Keratinocyte (primary cell): ENCODE results near the gene ATP9B. TPM values are rescaled to one million over a fixed set of nuclear protein-coding genes. Genes with fewer than 3 reads are reported as not detected.

Source experiments
- DNase-seq: peaks from one replicate; pipeline ENCODE4 v3.0.0-alpha.2; 2011; ENCODE audit warnings: low read depth, missing footprints, low spot score
- FAIRE-seq: peaks from 2 replicates; lab custom pipeline; 2011; peaks lifted over from hg19 to GRCh38; lab: Jason Lieb, UNC
- H2AFZ ChIP-seq: 2 replicates; pipeline ENCODE4 v1.6.0; 2012; ENCODE audit warnings: low read length, control low read depth, inconsistent platforms; ENCODE audit not compliant: control insufficient read depth
- H3K27ac ChIP-seq: 2 replicates; pipeline ENCODE4 v1.5.1; 2011; ENCODE audit warnings: low read length; ENCODE audit not compliant: control insufficient read depth, insufficient read depth
- H3K27me3 ChIP-seq: 3 replicates; pipeline ENCODE4 v1.6.0; 2011; ENCODE audit warnings: low read length; ENCODE audit not compliant: control insufficient read depth, insufficient read depth; ENCODE audit errors: extremely low read depth
- H3K36me3 ChIP-seq, 2 experiments: 2 replicates in 1 of 2; 3 replicates in 1 of 2; pipeline ENCODE4 v1.5.1; 2011; ENCODE audit warnings: low read length in 2 of 2, mild to moderate bottlenecking in 1 of 2; ENCODE audit not compliant: control insufficient read depth in 2 of 2, insufficient read depth in 2 of 2; ENCODE audit errors: extremely low read depth in 1 of 2
- H3K4me1 ChIP-seq: 3 replicates; pipeline ENCODE4 v1.5.1; 2011; ENCODE audit warnings: low read length; ENCODE audit not compliant: control insufficient read depth, insufficient read depth; ENCODE audit errors: extremely low read depth
- H3K4me2 ChIP-seq: 3 replicates; pipeline ENCODE4 v1.6.0; 2011; ENCODE audit warnings: low read depth, low read length; ENCODE audit not compliant: control insufficient read depth, insufficient read depth; ENCODE audit errors: extremely low read depth
- H3K4me3 ChIP-seq, 3 experiments: fragments of 200-600 bp in 1 of 3; sonication (generic) in 1 of 3; 2 replicates in 2 of 3; 3 replicates in 1 of 3; pipeline ENCODE4 v1.5.1; 2011 to 2016; ENCODE audit warnings: low read length in 3 of 3, mild to moderate bottlenecking in 3 of 3, control low read depth in 2 of 3, inconsistent platforms in 1 of 3, low read depth in 1 of 3, mixed read lengths in 1 of 3, mixed run types in 1 of 3, moderate library complexity in 1 of 3; ENCODE audit not compliant: control insufficient read depth in 2 of 3, insufficient read depth in 2 of 3; ENCODE audit errors: extremely low read depth in 1 of 3
- H3K79me2 ChIP-seq: 2 replicates; pipeline ENCODE4 v1.6.0; 2012; ENCODE audit warnings: low read length; ENCODE audit not compliant: control insufficient read depth, insufficient read depth
- H3K9ac ChIP-seq: 3 replicates; pipeline ENCODE4 v1.6.0; 2011; ENCODE audit warnings: low read length; ENCODE audit not compliant: control insufficient read depth, insufficient read depth; ENCODE audit errors: extremely low read depth
- H3K9me1 ChIP-seq: 3 replicates; pipeline ENCODE4 v1.6.0; 2011; ENCODE audit warnings: low read length; ENCODE audit not compliant: control insufficient read depth, insufficient read depth; ENCODE audit errors: extremely low read depth
- H3K9me3 ChIP-seq: 2 replicates; pipeline ENCODE4 v1.5.1; 2012; ENCODE audit warnings: low read depth, low read length; ENCODE audit not compliant: control insufficient read depth
- H4K20me1 ChIP-seq: 3 replicates; pipeline ENCODE4 v1.6.0; 2011; ENCODE audit warnings: low read length; ENCODE audit not compliant: control insufficient read depth, insufficient read depth; ENCODE audit errors: extremely low read depth
- CTCF ChIP-seq, 3 experiments: IDR thresholded peaks in 1 of 3; conservative IDR thresholded peaks in 1 of 3; optimal IDR thresholded peaks in 1 of 3; 2 replicates in 2 of 3; 3 replicates in 1 of 3; pipeline versions ENCODE3 to v1.5.1; 2011; ENCODE audit warnings: low read length in 3 of 3, mild to moderate bottlenecking in 3 of 3, moderate library complexity in 2 of 3, control low read depth in 1 of 3, inconsistent platforms in 1 of 3; ENCODE audit not compliant: insufficient read depth in 2 of 3; ENCODE audit errors: extremely low read depth in 1 of 3
- EZH2 ChIP-seq: IDR thresholded peaks from one replicate; pipeline ENCODE4 v1.6.1; 2012; ENCODE audit warnings: inconsistent platforms, mild to moderate bottlenecking, low read length, moderate library complexity
- dilution Hi-C: fragments of 300-500 bp; cut with MboI; formaldehyde crosslinking; loops from one replicate; pipeline ENCODE4 v1.7.0; 2020; ENCODE audit warnings: low sequenced_read_pairs; ENCODE audit not compliant: extremely low pct_ligation_motif_present
- polyA plus RNA-seq, 5 experiments: library from polyadenylated mRNA; depleted of rRNA in 3 of 5; stranded (reverse) in 3 of 5; stranded (forward) in 1 of 5; unstranded in 1 of 5; fragments of >200 nt; gene quantifications; 1 replicate in 1 of 5; 2 replicates in 3 of 5; 3 replicates in 1 of 5; pipeline versions ENCODE4 v1.2.1 to v1.2.3, GENCODE V29; 2011 to 2012; ENCODE audit warnings: missing spikeins in 2 of 5, low read depth in 1 of 5, low replicate concordance in 1 of 5

The ATP9B gene
- polyA plus RNA-seq, 1 donor (not counting 4 experiments of a cell fraction or from before 2014, with no cell fraction given), result 16.1 TPM

- dilution Hi-C loops, result no loop called here
- FAIRE-seq (no peak), DNase-seq (no peak)
- Histone ChIP-seq H3K36me3 (peaks cover 14% of the 10 kb centered on the region in 2 experiments), H3K4me3 (no peak overlapping the region), H3K27ac (no peak overlapping the region), H3K79me2 (no peaks in the 10 kb centered on the region), H4K20me1 (no peaks in the 10 kb centered on the region), H3K9me3 (no peaks in the 10 kb centered on the region), H3K9me1 (no peaks in the 10 kb centered on the region), H3K9ac (no peak overlapping the region), H3K27me3 (no peaks in the 10 kb centered on the region), H3K4me2 (no peak overlapping the region), H2AFZ (no peak overlapping the region), H3K4me1 (no peaks in the 10 kb centered on the region)
- TF ChIP-seq EZH2 (no peak), CTCF (optimal IDR thresholded peaks at IDR 0.05 in 1 of 3, IDR thresholded peaks at IDR 0.05 in 1 of 3, conservative IDR thresholded peaks at IDR 0.05 in 1 of 3; ENCODE audit: extremely low read depth in 1 of 3, insufficient read depth in 2 of 3, low read length in 3 of 3) (no peak)
Measured at GRCh38 chr18:79348066-79348465, 278.9 kb downstream of the ATP9B start.

- H3K4me3 ChIP-seq, result no peak overlapping the region
- dilution Hi-C loops, result no loop called here
- DNase-seq (no peak), FAIRE-seq (no peak)
- no peak overlapping the region for H3K27ac ChIP-seq
- no peaks in the 10 kb centered on the region for H3K9me3 ChIP-seq
- H3K9me1 ChIP-seq, result no peaks in the 10 kb centered on the region
- H3K79me2 ChIP-seq, result no peaks in the 10 kb centered on the region
- peaks cover 1 to 4% of the 10 kb centered on the region in 2 experiments for H3K36me3 ChIP-seq
- H2AFZ ChIP-seq, result no peak overlapping the region
- H4K20me1 ChIP-seq, result no peaks in the 10 kb centered on the region
- H3K9ac ChIP-seq, result no peak overlapping the region
- no peaks in the 10 kb centered on the region for H3K27me3 ChIP-seq
- no peak overlapping the region for H3K4me2 ChIP-seq
- no peaks in the 10 kb centered on the region for H3K4me1 ChIP-seq
- TF ChIP-seq CTCF (optimal IDR thresholded peaks at IDR 0.05 in 1 of 3, IDR thresholded peaks at IDR 0.05 in 1 of 3, conservative IDR thresholded peaks at IDR 0.05 in 1 of 3; ENCODE audit: extremely low read depth in 1 of 3, insufficient read depth in 2 of 3, low read length in 3 of 3) (no peak), EZH2 (no peak)
Measured at GRCh38 chr18:79352432-79352831, 283.2 kb downstream of the ATP9B start.
